Chondrocyte (in vitro differentiated cells): ENCODE results near the gene PARD3B. TPM values are rescaled to one million over a fixed set of nuclear protein-coding genes. Genes with fewer than 3 reads are reported as not detected.

ENCODE experiments used
- DNase-seq: peaks from one replicate; pipeline ENCODE4 v3.0.0; 2021; ENCODE audit warnings: mixed read lengths, low spot score
- H3K27ac Mint-ChIP-seq: one replicate; pipeline ENCODE4 v1.8.0; 2021; ENCODE audit warnings: mild to moderate bottlenecking, moderate library complexity, mixed read lengths; ENCODE audit not compliant: unreplicated experiment
- H3K27me3 Mint-ChIP-seq: 2 replicates; pipeline ENCODE4 v1.8.0; 2021; ENCODE audit warnings: low read depth, mixed read lengths
- H3K36me3 Mint-ChIP-seq: 2 replicates; pipeline ENCODE4 v1.8.0; 2021; ENCODE audit warnings: low read depth, mixed read lengths
- H3K4me1 Mint-ChIP-seq: 2 replicates; pipeline ENCODE4 v1.8.0; 2021; ENCODE audit warnings: low read depth, mild to moderate bottlenecking, mixed read lengths
- H3K4me3 Mint-ChIP-seq: one replicate; pipeline ENCODE4 v1.8.0; 2021; ENCODE audit warnings: mild to moderate bottlenecking, moderate library complexity, mixed read lengths; ENCODE audit not compliant: unreplicated experiment
- H3K9me3 Mint-ChIP-seq: 2 replicates; pipeline ENCODE4 v1.8.0; 2021; ENCODE audit warnings: low read depth, mixed read lengths
- CTCF ChIP-seq: fragments of 200-600 bp; sonication (generic); IDR thresholded peaks from 2 replicates; pipeline ENCODE4 v1.5.0; 2021; ENCODE audit warnings: antibody characterized with exemption, mild to moderate bottlenecking, moderate library complexity
- total RNA-seq: library from RNA; stranded (reverse); gene quantifications from 3 replicates; pipeline ENCODE4 v1.2.1, GENCODE V29; 2021

Gene PARD3B
- total RNA-seq, 1 donor from 2014 or later: 24.9 TPM

GRCh38 chr2:204974487-204974886, 429.2 kb downstream of the PARD3B start:
- Mint-ChIP-seq H3K4me3 (no peak overlapping the region), H3K9me3 (no peaks in the 10 kb centered on the region), H3K27me3 (no peaks in the 10 kb centered on the region), H3K27ac (no peak overlapping the region), H3K36me3 (no peaks in the 10 kb centered on the region), H3K4me1 (peaks cover 20% of the 10 kb centered on the region)
- no peak for TF ChIP-seq CTCF
- no peak for DNase-seq

- no peaks in the 10 kb centered on the region for H3K9me3 Mint-ChIP-seq
- H3K4me1 Mint-ChIP-seq: peaks cover 16% of the 10 kb centered on the region
- no peak for DNase-seq
- TF ChIP-seq CTCF: peak; percentile 14
- no peak overlapping the region for H3K4me3 Mint-ChIP-seq
- H3K36me3 Mint-ChIP-seq: no peaks in the 10 kb centered on the region
- no peaks in the 10 kb centered on the region for H3K27me3 Mint-ChIP-seq
- no peak overlapping the region for H3K27ac Mint-ChIP-seq
Measured at GRCh38 chr2:204977914-204978313, 432.6 kb downstream of the PARD3B start.

GRCh38 chr2:204982303-204982702, 437.0 kb downstream of the PARD3B start:
- Mint-ChIP-seq H3K4me1 (peaks cover 9% of the 10 kb centered on the region), H3K9me3 (no peaks in the 10 kb centered on the region), H3K27ac (no peak overlapping the region), H3K36me3 (no peaks in the 10 kb centered on the region), H3K4me3 (no peak overlapping the region), H3K27me3 (no peaks in the 10 kb centered on the region)
- no peak for TF ChIP-seq CTCF
- DNase-seq: no peak

GRCh38 chr2:204984518-204984917, 439.2 kb downstream of the PARD3B start:
- no peak overlapping the region for H3K4me3 Mint-ChIP-seq
- no peak for TF ChIP-seq CTCF
- no peaks in the 10 kb centered on the region for H3K36me3 Mint-ChIP-seq
- H3K27ac Mint-ChIP-seq: no peak overlapping the region
- DNase-seq: no peak
- peaks cover 9% of the 10 kb centered on the region for H3K4me1 Mint-ChIP-seq
- H3K9me3 Mint-ChIP-seq: no peaks in the 10 kb centered on the region
- no peaks in the 10 kb centered on the region for H3K27me3 Mint-ChIP-seq

- DNase-seq: no peak
- Mint-ChIP-seq H3K4me1 (peaks cover 7% of the 10 kb centered on the region), H3K27me3 (no peaks in the 10 kb centered on the region), H3K9me3 (no peaks in the 10 kb centered on the region), H3K36me3 (no peaks in the 10 kb centered on the region), H3K4me3 (no peak overlapping the region), H3K27ac (no peak overlapping the region)
- no peak for TF ChIP-seq CTCF
Measured at GRCh38 chr2:204986641-204987040, 441.4 kb downstream of the PARD3B start.
